Esophagus squamous epithelium (tissue), 4 donors: Measurements from ENCODE around the gene MGMT.

Experiments
- POLR2A ChIP-seq, 4 donors: fragments of 450-650 bp; IDR thresholded peaks; one replicate each; pipeline ENCODE4 v1.6.1; 2017; ENCODE audit warnings: antibody characterized with exemption in 4 of 4, mild to moderate bottlenecking in 4 of 4, moderate library complexity in 3 of 4
- TF ChIP-seq, protein P1 (sequence below), 6 experiments: fragments of 450-650 bp in 4 of 6; fragments of 200-600 bp in 2 of 6; sonication (generic) in 2 of 6; IDR thresholded peaks; one replicate each; pipeline ENCODE4 v1.5.1; 2016 to 2019; ENCODE audit warnings: antibody characterized with exemption in 6 of 6, mild to moderate bottlenecking in 4 of 6, moderate library complexity in 4 of 6

DNA sequence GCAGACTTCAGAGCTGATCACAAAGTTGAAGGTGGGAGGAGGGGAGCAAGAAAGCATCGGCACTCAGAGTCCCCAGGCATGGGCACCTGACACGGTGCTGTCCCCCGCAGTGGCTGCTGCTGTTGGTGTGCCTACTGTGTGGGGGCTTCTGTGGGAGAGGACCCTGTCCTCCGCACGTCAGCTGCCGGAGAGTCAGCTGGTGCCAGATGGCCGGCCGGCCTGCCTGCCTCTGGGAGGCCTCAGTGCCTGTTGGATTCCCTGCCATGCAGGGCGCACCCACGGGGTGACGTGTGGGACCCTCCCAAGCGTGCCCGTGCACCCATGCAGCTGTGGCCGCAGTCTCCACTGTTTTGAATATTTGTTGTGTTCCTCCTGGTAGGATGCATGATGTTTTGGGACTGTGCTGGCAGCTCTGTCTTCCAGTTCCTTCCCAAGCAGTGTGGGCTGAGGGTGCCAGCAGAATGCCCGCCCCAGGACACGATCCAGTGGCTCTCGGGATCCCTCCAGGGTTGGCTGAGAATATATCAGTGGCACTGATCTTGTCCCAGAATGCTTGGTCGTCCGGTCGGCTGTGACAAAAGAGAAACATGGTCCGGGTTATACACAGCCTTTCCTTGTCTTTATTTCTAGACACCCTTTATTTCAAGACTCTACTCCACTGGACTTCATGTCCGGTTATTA lies 185.6 kb downstream of the MGMT start:
- TF ChIP-seq, protein P1, sequence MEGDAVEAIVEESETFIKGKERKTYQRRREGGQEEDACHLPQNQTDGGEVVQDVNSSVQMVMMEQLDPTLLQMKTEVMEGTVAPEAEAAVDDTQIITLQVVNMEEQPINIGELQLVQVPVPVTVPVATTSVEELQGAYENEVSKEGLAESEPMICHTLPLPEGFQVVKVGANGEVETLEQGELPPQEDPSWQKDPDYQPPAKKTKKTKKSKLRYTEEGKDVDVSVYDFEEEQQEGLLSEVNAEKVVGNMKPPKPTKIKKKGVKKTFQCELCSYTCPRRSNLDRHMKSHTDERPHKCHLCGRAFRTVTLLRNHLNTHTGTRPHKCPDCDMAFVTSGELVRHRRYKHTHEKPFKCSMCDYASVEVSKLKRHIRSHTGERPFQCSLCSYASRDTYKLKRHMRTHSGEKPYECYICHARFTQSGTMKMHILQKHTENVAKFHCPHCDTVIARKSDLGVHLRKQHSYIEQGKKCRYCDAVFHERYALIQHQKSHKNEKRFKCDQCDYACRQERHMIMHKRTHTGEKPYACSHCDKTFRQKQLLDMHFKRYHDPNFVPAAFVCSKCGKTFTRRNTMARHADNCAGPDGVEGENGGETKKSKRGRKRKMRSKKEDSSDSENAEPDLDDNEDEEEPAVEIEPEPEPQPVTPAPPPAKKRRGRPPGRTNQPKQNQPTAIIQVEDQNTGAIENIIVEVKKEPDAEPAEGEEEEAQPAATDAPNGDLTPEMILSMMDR (IDR thresholded peaks at IDR 0.05), result no peak
- TF ChIP-seq POLR2A (IDR thresholded peaks at IDR 0.05), result no peak
